Stimulated activated CD8-positive, alpha-beta memory T cell treated with anti-CD3 and anti-CD28 coated beads, Interleukin-2, amount 100 ng/mL, for 48 hours (primary cell): Measurements from ENCODE around the gene ARHGAP33.

Experiments used
- DNase-seq, 2 donors: peaks; one replicate each; pipeline ENCODE4 v3.0.0-alpha.2; 2020; ENCODE audit warnings: low read depth in 2 of 2

The ARHGAP33 gene

GRCh38 chr19:35740423-35741202 lies 34.8 kb upstream of the ARHGAP33 start:
- peak; percentile 96 to 97 for DNase-seq

GRCh38 chr19:35741203-35741515 lies 34.2 kb upstream of the ARHGAP33 start:
- DNase-seq: no peak

- DNase-seq: peak; percentile 58 to 65
Observed at GRCh38 chr19:35742121-35742724, 33.1 kb upstream of the ARHGAP33 start, which contains the start of gene IGFLR1. Gene IGFLR1 (minus strand): TSS chr19:35742452. CDS start chr19:35741180, 1,272 bp downstream.

- DNase-seq: no peak
Observed at GRCh38 chr19:35743640-35744429, 31.5 kb upstream of the ARHGAP33 start.

- peak; percentile 85 to 86 for DNase-seq
Observed at GRCh38 chr19:35744430-35745327, 30.7 kb upstream of the ARHGAP33 start.

- DNase-seq: peak; percentile 88 to 92
Observed at GRCh38 chr19:35745328-35746086, 29.9 kb upstream of the ARHGAP33 start, which contains the start of the genes PSENEN and U2AF1L4. Gene PSENEN (plus strand): TSS chr19:35745651. CDS start chr19:35745931, 280 bp downstream. Gene U2AF1L4 (minus strand): TSS chr19:35745418. CDS start chr19:35745391, 27 bp downstream.

- DNase-seq: no peak
Observed at GRCh38 chr19:35746087-35746462, 29.3 kb upstream of the ARHGAP33 start.

GRCh38 chr19:35746531-35746930 lies 28.8 kb upstream of the ARHGAP33 start:
- no peak for DNase-seq

GRCh38 chr19:35748106-35749020 lies 27.0 kb upstream of the ARHGAP33 start, which contains the start of gene LIN37:
Gene LIN37 (plus strand): TSS chr19:35748576. CDS start chr19:35748725, 149 bp downstream.
- peak; percentile 96 to 97 for DNase-seq

GRCh38 chr19:35750167-35750566 lies 25.2 kb upstream of the ARHGAP33 start:
- no peak for DNase-seq

- DNase-seq: no peak
Observed at GRCh38 chr19:35751839-35752745, 23.3 kb upstream of the ARHGAP33 start.

GRCh38 chr19:35752746-35753350 lies 22.5 kb upstream of the ARHGAP33 start:
- no peak for DNase-seq

GRCh38 chr19:35753634-35754369 lies 21.6 kb upstream of the ARHGAP33 start:
- DNase-seq: no peak

GRCh38 chr19:35754370-35755130 lies 20.8 kb upstream of the ARHGAP33 start:
- DNase-seq: no peak

- no peak for DNase-seq
Observed at GRCh38 chr19:35755131-35755549, 20.2 kb upstream of the ARHGAP33 start.
